Keratinocyte (primary cell): ENCODE data around the gene SHISA9.

Source experiments
- EZH2 ChIP-seq: IDR thresholded peaks from one replicate; pipeline ENCODE4 v1.6.1; 2012; ENCODE audit warnings: inconsistent platforms, mild to moderate bottlenecking, low read length, moderate library complexity
- TF ChIP-seq, protein P1 (sequence below), 3 experiments: IDR thresholded peaks in 1 of 3; conservative IDR thresholded peaks in 1 of 3; optimal IDR thresholded peaks in 1 of 3; 2 replicates in 2 of 3; 3 replicates in 1 of 3; pipeline versions ENCODE3 to v1.5.1; 2011; ENCODE audit warnings: low read length in 3 of 3, mild to moderate bottlenecking in 3 of 3, moderate library complexity in 2 of 3, control low read depth in 1 of 3, inconsistent platforms in 1 of 3; ENCODE audit not compliant: insufficient read depth in 2 of 3; ENCODE audit errors: extremely low read depth in 1 of 3

DNA sequence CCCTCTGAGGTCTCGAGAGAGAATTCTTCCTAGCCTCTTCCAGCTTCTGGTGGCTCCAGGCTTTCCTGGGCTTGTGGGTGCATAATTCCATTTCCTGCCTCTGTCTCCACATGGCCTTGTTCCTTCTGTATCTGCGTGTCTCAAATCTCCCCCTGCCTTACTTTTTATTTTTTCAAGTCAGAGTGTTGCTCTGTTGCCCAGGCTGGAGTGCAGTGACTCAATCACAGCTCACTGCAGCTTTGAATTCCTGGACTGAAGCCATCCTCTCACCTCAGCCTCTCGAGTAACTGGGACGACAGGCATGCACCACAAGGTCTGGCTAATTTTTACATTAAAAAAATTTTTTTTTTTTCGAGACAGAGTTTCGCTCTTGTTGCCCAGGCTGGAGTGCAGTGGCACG, 120.6 kb downstream of the SHISA9 start:
- TF ChIP-seq, protein P1, sequence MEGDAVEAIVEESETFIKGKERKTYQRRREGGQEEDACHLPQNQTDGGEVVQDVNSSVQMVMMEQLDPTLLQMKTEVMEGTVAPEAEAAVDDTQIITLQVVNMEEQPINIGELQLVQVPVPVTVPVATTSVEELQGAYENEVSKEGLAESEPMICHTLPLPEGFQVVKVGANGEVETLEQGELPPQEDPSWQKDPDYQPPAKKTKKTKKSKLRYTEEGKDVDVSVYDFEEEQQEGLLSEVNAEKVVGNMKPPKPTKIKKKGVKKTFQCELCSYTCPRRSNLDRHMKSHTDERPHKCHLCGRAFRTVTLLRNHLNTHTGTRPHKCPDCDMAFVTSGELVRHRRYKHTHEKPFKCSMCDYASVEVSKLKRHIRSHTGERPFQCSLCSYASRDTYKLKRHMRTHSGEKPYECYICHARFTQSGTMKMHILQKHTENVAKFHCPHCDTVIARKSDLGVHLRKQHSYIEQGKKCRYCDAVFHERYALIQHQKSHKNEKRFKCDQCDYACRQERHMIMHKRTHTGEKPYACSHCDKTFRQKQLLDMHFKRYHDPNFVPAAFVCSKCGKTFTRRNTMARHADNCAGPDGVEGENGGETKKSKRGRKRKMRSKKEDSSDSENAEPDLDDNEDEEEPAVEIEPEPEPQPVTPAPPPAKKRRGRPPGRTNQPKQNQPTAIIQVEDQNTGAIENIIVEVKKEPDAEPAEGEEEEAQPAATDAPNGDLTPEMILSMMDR (optimal IDR thresholded peaks at IDR 0.05 in 1 of 3, IDR thresholded peaks at IDR 0.05 in 1 of 3, conservative IDR thresholded peaks at IDR 0.05 in 1 of 3; ENCODE audit: extremely low read depth in 1 of 3, insufficient read depth in 2 of 3, low read length in 3 of 3) = no peak
- TF ChIP-seq EZH2 = no peak
